Measurements from ENCODE around the gene SPC24.

SPC24 gene

DNA sequence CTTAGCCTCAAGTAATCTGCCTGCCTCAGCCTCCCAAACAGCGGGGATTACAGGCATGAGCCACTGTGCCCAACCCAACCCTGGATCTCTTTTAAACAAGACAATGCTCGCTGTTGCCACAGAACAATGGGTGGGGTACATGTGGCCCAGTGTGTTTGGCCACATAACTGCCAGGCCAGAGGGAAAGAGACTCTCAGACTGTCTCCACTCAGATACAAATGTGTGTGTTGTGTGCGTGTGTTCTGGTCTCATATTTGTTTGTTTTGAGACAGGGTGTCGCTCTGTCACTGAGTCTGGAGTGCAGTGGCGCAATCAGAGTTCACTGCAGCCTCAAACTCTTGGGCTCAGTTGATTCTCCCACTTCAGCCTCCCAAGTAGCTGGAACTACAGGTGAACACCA, 40.5 kb downstream of the SPC24 start:
- H3F3A ChIP-seq (ENCODE audit: insufficient read depth) = no peaks in the 10 kb centered on the region
- 0 out of 2 replicates have a peak, but pooled peaks cover 5% of the 10 kb centered on the region for H3K36me3 ChIP-seq (ENCODE audit: low read length)
- no peak overlapping the region for H3K27ac ChIP-seq (ENCODE audit: low read depth, low read length)
- TF ChIP-seq, protein P1, sequence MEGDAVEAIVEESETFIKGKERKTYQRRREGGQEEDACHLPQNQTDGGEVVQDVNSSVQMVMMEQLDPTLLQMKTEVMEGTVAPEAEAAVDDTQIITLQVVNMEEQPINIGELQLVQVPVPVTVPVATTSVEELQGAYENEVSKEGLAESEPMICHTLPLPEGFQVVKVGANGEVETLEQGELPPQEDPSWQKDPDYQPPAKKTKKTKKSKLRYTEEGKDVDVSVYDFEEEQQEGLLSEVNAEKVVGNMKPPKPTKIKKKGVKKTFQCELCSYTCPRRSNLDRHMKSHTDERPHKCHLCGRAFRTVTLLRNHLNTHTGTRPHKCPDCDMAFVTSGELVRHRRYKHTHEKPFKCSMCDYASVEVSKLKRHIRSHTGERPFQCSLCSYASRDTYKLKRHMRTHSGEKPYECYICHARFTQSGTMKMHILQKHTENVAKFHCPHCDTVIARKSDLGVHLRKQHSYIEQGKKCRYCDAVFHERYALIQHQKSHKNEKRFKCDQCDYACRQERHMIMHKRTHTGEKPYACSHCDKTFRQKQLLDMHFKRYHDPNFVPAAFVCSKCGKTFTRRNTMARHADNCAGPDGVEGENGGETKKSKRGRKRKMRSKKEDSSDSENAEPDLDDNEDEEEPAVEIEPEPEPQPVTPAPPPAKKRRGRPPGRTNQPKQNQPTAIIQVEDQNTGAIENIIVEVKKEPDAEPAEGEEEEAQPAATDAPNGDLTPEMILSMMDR (IDR thresholded peaks at IDR 0.05; ENCODE audit: insufficient read depth, low read length, poor library complexity, severe bottlenecking) = no peak
- no peak for TF ChIP-seq EZH2phosphoT487 (conservative IDR thresholded peaks at IDR 0.05; ENCODE audit: low read length)
- no peak overlapping the region for H3K4me2 ChIP-seq (ENCODE audit: low read depth, low read length, poor library complexity, severe bottlenecking)
- no peaks in the 10 kb centered on the region for H3K9me3 ChIP-seq (ENCODE audit: insufficient read depth, low read length)
- H3K27me3 ChIP-seq (ENCODE audit: low read length) = no peaks in the 10 kb centered on the region
- no peaks in the 10 kb centered on the region for H4K20me1 ChIP-seq (ENCODE audit: low read depth, low read length)
- H2AFZ ChIP-seq (ENCODE audit: low read depth, low read length, severe bottlenecking) = no peak overlapping the region
- no peak overlapping the region for H3K9ac ChIP-seq (ENCODE audit: low read length)
- no peaks in the 10 kb centered on the region for H3K9me2 ChIP-seq (replicated peaks; ENCODE audit: insufficient read depth, low read length)
- no peaks in the 10 kb centered on the region for H3K79me2 ChIP-seq (ENCODE audit: insufficient read depth, low read length)
- H3K4me3 ChIP-seq (ENCODE audit: insufficient read depth, low read length, poor library complexity, severe bottlenecking) = no peak overlapping the region

GRCh38 chr19:11113140-11113708, 42.4 kb downstream of the SPC24 start:
- H3K9me3 ChIP-seq (ENCODE audit: insufficient read depth, low read length) = no peaks in the 10 kb centered on the region
- no peaks in the 10 kb centered on the region for H3K27me3 ChIP-seq (ENCODE audit: low read length)
- H3K27ac ChIP-seq (ENCODE audit: low read depth, low read length) = no peak overlapping the region
- H3K79me2 ChIP-seq (ENCODE audit: insufficient read depth, low read length) = no peaks in the 10 kb centered on the region
- no peak for TF ChIP-seq EZH2phosphoT487 (conservative IDR thresholded peaks at IDR 0.05; ENCODE audit: low read length)
- TF ChIP-seq, protein P1 (IDR thresholded peaks at IDR 0.05; ENCODE audit: insufficient read depth, low read length, poor library complexity, severe bottlenecking) = no peak
- no peaks in the 10 kb centered on the region for H3K9me2 ChIP-seq (replicated peaks; ENCODE audit: insufficient read depth, low read length)
- 0 out of 2 replicates have a peak, but pooled peaks cover 2% of the 10 kb centered on the region for H3K36me3 ChIP-seq (ENCODE audit: low read length)
- H2AFZ ChIP-seq (ENCODE audit: low read depth, low read length, severe bottlenecking) = no peak overlapping the region
- no peak overlapping the region for H3K4me2 ChIP-seq (ENCODE audit: low read depth, low read length, poor library complexity, severe bottlenecking)
- no peaks in the 10 kb centered on the region for H3F3A ChIP-seq (ENCODE audit: insufficient read depth)
- no peak overlapping the region for H3K9ac ChIP-seq (ENCODE audit: low read length)
- H3K4me3 ChIP-seq (ENCODE audit: insufficient read depth, low read length, poor library complexity, severe bottlenecking) = no peak overlapping the region
- no peaks in the 10 kb centered on the region for H4K20me1 ChIP-seq (ENCODE audit: low read depth, low read length)

DNA sequence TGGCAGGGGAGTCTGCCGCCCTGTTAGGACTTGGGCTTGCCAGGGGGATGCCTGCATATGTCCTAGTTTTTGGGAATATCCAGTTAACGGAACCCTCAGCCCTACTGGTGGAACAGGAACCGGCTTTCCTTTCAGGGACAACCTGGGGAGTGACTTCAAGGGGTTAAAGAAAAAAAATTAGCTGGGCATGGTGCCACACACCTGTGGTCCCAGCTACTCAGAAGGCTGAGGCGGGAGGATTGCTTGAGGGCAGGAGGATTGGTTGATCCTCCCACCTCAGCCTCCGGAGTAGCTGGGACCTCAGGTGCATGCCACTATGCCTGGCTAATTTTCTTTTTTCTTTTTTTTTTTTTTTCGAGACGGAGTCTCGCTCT, 43.8 kb downstream of the SPC24 start:
- no peaks in the 10 kb centered on the region for H3F3A ChIP-seq (ENCODE audit: insufficient read depth)
- H3K79me2 ChIP-seq (ENCODE audit: insufficient read depth, low read length) = no peaks in the 10 kb centered on the region
- TF ChIP-seq, protein P1 (IDR thresholded peaks at IDR 0.05; ENCODE audit: insufficient read depth, low read length, poor library complexity, severe bottlenecking) = no peak
- no peak for TF ChIP-seq EZH2phosphoT487 (conservative IDR thresholded peaks at IDR 0.05; ENCODE audit: low read length)
- no peaks in the 10 kb centered on the region for H3K9me2 ChIP-seq (replicated peaks; ENCODE audit: insufficient read depth, low read length)
- H4K20me1 ChIP-seq (ENCODE audit: low read depth, low read length) = no peaks in the 10 kb centered on the region
- H3K4me2 ChIP-seq (ENCODE audit: low read depth, low read length, poor library complexity, severe bottlenecking) = no peak overlapping the region
- H3K9ac ChIP-seq (ENCODE audit: low read length) = no peak overlapping the region
- no peak overlapping the region for H3K27ac ChIP-seq (ENCODE audit: low read depth, low read length)
- H3K36me3 ChIP-seq (ENCODE audit: low read length) = no peaks in the 10 kb centered on the region
- H2AFZ ChIP-seq (ENCODE audit: low read depth, low read length, severe bottlenecking) = no peak overlapping the region
- H3K9me3 ChIP-seq (ENCODE audit: insufficient read depth, low read length) = no peaks in the 10 kb centered on the region
- no peak overlapping the region for H3K4me3 ChIP-seq (ENCODE audit: insufficient read depth, low read length, poor library complexity, severe bottlenecking)
- H3K27me3 ChIP-seq (ENCODE audit: low read length) = no peaks in the 10 kb centered on the region
